HEK293T (cell line): ENCODE measurements around the gene UQCRC1.

ENCODE experiments used
- NFRKB ChIP-seq: fragments of 450-650 bp; IDR thresholded peaks from 2 replicates; pipeline ENCODE4 v1.6.1; 2016; ENCODE audit warnings: mild to moderate bottlenecking, moderate library complexity
- PKNOX1 ChIP-seq: fragments of 450-650 bp; IDR thresholded peaks from 2 replicates; pipeline ENCODE4 v1.6.1; 2016
- SP1 ChIP-seq: fragments of 450-650 bp; IDR thresholded peaks from 2 replicates; pipeline ENCODE4 v1.6.1; 2017
- TARDBP ChIP-seq: fragments of 450-650 bp; IDR thresholded peaks from 2 replicates; pipeline ENCODE4 v1.6.1; 2016

- TF ChIP-seq NFRKB (no peak), TARDBP (no peak), PKNOX1 (no peak), SP1 (no peak)
These were observed 15.3 kb upstream of the UQCRC1 start for GRCh38 chr3:48624767-48625166.
